GM18526 (cell line): ENCODE data around the gene MMADHC.

Experiments used
- POLR2A ChIP-seq: IDR thresholded peaks from 3 replicates; pipeline ENCODE4 v1.6.1; 2011; ENCODE audit not compliant: insufficient read length; ENCODE audit errors: extremely low read depth

The MMADHC gene

DNA sequence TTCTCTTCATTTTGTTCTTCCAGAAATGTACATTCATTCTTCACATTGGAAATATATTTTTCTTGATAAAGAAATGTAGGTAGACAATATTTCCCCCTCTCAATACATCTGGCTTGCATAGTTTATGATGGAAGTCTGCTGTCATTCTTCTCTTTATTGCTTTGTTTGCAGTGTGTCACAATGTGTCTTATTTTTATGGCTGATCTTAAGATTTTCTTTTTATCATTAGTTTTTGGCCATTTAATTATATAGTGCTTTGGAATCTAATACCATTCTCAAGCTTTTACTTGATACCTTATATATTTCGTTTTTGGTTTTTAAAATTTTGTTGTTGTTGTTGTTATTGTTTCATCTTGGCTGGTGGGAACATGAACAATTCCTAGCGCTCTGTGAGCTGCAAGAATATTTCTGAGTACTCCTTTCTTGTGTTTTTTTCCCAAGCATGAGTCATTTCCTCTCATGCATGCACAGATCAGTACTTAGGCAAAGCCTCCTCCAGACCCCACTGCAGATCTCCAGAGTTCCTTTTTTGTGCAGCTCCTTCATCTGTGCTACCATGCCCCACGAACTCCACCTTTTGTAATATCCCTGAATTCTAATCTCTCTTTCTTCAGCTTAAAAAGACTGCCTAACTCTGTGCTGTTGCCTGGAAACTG is 13.7 kb upstream of the MMADHC start:
- TF ChIP-seq POLR2A, result no peak

DNA sequence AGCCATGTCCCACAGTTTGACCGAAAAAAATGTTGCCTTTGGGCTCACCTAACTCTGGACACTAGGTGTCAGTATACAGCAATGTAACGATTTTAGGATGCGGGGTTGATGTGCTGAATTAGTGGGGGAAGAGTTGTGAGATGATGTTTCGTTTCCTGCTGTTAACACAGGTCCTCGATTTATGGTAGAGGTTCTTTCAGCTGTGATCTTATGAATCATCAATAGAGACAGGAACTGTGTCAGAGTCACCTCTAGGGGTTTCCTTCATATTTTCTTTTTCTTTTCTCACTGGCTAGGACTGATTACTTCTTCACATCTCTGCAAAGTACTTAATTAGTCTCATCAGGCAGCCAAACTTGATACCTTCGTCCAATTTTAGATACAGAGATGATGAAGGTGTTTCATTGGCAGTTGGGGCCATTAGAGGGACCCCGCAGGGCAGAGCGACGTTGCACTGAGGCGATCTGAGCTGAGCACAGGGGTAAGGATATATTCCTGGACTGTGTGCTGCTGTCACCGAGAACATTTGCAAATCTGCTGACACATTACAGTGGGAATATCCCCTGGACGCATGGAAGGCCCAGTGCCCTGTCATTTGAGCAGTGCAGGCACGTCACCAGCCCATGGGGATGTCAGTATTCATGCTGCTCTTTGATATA is 10.2 kb upstream of the MMADHC start:
- TF ChIP-seq POLR2A, result no peak

- no peak for TF ChIP-seq POLR2A
Measured at GRCh38 chr2:149597050-149597667, 9.6 kb upstream of the MMADHC start.

- no peak for TF ChIP-seq POLR2A
Measured at GRCh38 chr2:149596471-149596870, 8.9 kb upstream of the MMADHC start.

- TF ChIP-seq POLR2A, result no peak
Measured at GRCh38 chr2:149595056-149595963, 7.7 kb upstream of the MMADHC start.

DNA sequence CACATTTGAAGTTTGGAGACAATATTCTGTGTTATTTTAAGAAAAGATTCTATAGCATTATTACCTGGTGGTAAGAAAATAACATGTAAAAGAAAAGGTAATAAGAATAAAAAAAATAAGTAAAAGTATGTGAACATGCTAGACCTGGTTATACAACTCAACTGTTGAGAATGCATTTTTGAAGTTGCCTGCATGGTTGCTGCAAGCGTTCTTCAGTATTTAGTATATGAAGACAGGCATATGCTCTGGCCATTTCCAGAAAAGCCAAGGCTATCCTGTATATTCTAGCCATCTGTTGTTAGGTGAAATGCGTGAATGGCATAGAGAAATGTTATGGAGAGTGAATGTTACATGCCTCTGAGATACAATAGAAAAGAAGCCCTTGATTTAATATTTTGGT is 6.8 kb upstream of the MMADHC start:
- TF ChIP-seq POLR2A, result no peak

DNA sequence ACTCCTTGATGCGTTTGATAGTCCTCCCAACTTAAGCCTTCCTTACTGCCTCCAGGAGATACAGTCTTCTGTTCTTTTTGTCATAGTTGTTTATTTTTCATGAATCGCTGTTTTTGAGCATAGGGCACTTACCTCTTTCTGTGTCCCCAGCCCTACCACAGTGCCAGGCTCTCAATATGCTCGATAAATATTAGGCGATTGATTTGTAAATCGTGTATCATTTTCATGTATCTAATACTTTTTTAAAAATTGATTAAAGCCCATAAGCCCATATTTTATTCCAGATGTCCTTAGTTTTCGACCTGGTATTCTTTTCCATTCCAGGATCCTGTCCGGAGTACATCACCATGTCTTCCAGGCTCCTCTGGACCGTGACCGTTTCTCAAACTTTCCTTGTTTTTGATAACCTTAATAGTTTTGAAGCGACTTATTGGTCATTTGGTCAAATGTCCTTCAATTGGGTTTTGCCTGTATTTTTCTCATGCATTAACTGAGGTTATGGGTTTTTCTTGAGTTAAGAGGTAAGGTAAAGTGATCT is 444 bp upstream of the MMADHC start:
- TF ChIP-seq POLR2A, result no peak

DNA sequence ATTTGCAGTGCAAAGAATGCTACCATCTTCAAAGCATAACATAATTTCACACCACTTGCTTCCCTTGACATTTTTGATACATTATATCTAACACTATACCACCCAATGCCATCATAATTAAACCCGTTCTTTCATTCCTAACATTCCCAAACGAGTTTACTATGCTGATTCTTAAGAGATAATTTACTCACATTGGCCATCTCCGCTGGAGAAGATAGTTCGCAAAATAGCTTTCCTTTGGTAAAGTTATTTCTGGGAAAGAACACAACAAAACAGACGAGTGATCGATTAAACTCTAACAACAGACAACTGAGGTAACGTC is 716 bp downstream of the MMADHC start:
- no peak for TF ChIP-seq POLR2A

DNA sequence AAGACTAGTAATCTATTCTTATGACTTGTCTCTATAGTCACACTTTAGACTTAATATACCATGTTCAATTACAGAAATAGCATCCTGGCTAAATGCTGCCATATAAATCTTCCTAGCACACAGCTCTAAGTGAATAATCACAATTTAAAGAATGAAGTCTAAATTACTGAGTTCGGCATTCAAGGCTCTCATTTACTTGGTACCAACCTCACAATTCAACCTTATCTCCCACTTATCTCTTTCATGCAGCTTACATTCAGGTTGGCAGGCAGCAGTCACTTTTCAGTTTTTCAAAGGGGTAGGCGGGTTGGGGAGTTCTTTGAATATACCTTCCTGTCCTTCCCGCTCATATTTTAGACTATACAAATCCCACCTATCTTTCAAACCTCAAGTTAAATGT is 1.5 kb downstream of the MMADHC start:
- no peak for TF ChIP-seq POLR2A

- TF ChIP-seq POLR2A, result no peak
Measured at GRCh38 chr2:149585166-149585885, 2.2 kb downstream of the MMADHC start.

GRCh38 chr2:149579972-149580882 is 7.3 kb downstream of the MMADHC start:
- no peak for TF ChIP-seq POLR2A

GRCh38 chr2:149577269-149577668 is 10.3 kb downstream of the MMADHC start:
- no peak for TF ChIP-seq POLR2A

GRCh38 chr2:149575752-149576151 is 11.8 kb downstream of the MMADHC start:
- no peak for TF ChIP-seq POLR2A

DNA sequence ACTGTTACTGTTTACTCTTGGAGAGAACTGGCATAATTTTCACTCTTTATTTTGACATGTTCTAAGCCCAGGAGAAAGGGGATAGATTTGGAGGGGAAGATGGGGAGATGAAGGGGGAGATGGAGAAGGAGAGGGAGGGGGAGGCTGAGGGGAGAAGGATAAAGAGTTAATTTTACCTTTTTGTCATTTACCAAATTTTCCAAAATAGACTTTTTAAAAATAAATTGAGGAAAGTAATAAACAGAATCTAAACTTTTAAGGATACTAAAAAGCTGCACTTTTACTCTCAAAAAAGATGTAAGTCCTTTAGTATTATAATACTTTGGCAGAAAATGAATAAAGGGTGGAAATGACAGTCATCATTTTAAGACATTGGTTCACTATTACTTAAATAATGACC is 12.3 kb downstream of the MMADHC start:
- TF ChIP-seq POLR2A, result no peak
